Gastrocnemius medialis (tissue), 4 donors: Measurements from ENCODE around the gene ZMYM1.
A peak's percentile ranks its signal among the peaks of the same experiment; 100 is the strongest.

Source experiments
- POLR2A ChIP-seq, 2 donors: fragments of 450-650 bp; IDR thresholded peaks; one replicate each; pipeline ENCODE4 v1.6.1; 2017; ENCODE audit warnings: antibody characterized with exemption in 2 of 2, mild to moderate bottlenecking in 2 of 2, moderate library complexity in 2 of 2
- TF ChIP-seq, protein P1 (sequence below), 5 experiments: fragments of 450-650 bp in 3 of 5; fragments of 200-600 bp in 2 of 5; sonication (generic) in 2 of 5; IDR thresholded peaks in 4 of 5; conservative IDR thresholded peaks in 1 of 5; 1 replicate in 4 of 5; 2 replicates in 1 of 5; pipeline ENCODE4 v1.5.1; 2016 to 2019; ENCODE audit warnings: antibody characterized with exemption in 5 of 5, mild to moderate bottlenecking in 3 of 5, moderate library complexity in 3 of 5

DNA sequence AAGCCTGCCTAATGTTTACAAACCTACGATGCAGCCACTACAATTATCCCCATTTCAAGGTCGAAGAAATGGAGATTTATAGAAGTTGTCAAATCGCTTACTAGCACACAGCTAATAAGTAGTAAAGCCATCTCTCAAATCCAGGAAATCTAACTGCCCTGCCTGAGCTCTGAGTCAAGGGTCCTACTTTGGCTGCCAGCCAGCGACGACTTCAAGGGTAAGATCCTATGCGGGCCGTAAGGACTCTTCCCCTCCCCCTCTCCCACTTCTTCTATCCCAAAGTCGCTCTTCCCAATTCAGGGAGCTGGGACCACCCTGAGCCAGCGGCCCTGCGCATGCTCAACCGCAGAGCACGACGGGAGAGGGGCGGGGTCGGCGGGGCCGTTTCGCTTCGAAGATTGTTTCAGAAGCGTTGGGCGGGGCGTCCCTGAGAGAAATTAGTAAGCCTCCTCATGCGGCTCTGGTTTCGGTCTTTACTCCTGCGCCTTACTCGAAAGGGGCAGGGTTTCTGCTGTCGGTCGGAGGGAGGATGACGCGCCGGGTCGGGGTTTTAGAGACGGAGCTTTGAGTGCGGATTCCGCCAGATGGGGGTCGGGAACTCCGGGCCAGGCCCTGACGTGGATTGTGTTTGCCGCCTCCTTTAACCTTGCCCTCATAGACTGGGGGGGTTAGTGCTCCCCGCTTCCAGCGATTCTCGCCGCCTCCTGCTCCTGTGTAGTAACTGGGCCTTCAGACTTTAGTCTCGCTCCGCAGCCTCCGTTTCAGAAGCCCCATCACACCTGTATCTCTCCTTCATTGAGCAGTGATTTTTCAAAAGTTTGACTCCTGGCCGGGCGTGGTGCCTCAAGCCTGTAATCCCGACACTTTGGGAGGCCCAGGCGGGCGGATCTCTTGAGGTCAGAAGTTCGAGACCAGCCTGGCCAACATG is at the start of gene ZMYM1:
- TF ChIP-seq, protein P1, sequence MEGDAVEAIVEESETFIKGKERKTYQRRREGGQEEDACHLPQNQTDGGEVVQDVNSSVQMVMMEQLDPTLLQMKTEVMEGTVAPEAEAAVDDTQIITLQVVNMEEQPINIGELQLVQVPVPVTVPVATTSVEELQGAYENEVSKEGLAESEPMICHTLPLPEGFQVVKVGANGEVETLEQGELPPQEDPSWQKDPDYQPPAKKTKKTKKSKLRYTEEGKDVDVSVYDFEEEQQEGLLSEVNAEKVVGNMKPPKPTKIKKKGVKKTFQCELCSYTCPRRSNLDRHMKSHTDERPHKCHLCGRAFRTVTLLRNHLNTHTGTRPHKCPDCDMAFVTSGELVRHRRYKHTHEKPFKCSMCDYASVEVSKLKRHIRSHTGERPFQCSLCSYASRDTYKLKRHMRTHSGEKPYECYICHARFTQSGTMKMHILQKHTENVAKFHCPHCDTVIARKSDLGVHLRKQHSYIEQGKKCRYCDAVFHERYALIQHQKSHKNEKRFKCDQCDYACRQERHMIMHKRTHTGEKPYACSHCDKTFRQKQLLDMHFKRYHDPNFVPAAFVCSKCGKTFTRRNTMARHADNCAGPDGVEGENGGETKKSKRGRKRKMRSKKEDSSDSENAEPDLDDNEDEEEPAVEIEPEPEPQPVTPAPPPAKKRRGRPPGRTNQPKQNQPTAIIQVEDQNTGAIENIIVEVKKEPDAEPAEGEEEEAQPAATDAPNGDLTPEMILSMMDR (IDR thresholded peaks at IDR 0.05 in 4 of 5, conservative IDR thresholded peaks at IDR 0.05 in 1 of 5) = no peak
- TF ChIP-seq POLR2A (IDR thresholded peaks at IDR 0.05) = peak; percentile 18 to 38
